GM18498 (cell line): ENCODE data around the gene DAB1.

Experiments used
- ATAC-seq: cut with Tn5 transposase; IDR thresholded peaks from one replicate; pipeline ENCODE4 v1.9.1; 2021; ENCODE audit warnings: mild to moderate bottlenecking, moderate library complexity; ENCODE audit not compliant: unreplicated experiment

The DAB1 gene

GRCh38 chr1:57423656-57424211 lies at the start of gene DAB1:
DAB1 (minus strand) TSS chr1:57424060; CDS start chr1:57291030, 133,030 bp downstream.
- ATAC-seq = no peak

GRCh38 chr1:57473448-57473847 lies 49.6 kb upstream of the DAB1 start:
- no peak for ATAC-seq

DNA sequence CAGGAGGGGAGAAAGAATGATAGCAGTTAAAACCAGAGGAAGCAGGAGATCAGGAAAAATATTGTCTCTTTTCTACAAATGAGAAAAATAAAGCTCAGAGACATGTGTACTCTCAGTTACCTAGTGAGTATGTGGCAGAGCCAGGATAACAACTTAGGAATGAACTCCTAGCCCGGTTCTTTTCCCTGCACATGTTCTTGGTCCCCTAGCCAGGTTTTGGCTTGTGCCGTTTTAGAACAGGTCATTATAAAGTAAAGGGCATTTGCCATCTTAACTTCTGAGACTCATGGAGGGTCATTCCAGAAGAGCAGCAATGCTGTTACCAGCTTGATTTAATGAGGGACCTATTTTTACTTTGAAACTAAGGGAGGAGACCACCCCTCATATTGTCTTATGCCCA lies 48.1 kb upstream of the DAB1 start:
- ATAC-seq = no peak

- no peak for ATAC-seq
Measured at GRCh38 chr1:57470036-57470435, 46.2 kb upstream of the DAB1 start.

DNA sequence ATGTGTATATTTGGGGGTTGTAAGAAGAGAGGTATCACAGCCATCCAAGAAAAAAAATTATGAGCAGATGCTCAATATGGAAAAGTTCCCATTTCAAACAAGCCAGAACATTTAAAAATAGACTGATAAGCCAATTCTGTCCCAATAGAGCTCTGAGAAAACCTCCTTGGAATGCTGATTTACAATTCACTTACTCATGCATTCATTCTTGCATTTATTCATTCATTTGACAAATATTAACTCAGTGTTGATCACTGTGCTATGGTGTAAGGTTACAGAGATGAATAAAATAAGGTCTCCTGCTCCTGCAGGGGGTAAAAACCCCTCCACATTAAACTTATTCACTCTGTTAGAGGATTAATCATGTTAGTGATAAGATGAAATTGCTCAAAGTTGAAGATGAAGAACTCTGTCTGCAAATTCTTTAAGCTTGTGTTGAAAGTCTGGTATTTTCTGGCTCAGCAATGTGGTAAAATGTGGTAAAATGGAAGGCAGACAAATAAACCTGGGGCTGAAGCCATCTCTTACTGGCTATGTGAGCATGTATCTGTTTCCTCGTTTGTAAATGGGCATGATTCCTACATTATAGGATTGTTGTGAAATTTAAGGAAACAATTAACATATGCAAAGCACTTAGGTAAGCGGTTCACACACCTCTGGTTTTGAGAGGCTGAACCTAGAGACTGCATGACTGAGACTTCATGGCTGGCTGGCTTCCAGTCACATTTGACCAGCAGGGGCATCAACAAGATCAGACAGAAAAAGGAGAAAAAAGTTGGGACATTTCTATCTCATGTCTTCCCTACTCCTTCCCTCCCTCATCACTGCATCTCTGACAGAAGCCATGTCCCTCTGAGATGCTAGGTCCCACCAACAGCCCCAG lies 45.0 kb upstream of the DAB1 start:
- no peak for ATAC-seq

- ATAC-seq = no peak
Measured at GRCh38 chr1:57467830-57468229, 44.0 kb upstream of the DAB1 start.

DNA sequence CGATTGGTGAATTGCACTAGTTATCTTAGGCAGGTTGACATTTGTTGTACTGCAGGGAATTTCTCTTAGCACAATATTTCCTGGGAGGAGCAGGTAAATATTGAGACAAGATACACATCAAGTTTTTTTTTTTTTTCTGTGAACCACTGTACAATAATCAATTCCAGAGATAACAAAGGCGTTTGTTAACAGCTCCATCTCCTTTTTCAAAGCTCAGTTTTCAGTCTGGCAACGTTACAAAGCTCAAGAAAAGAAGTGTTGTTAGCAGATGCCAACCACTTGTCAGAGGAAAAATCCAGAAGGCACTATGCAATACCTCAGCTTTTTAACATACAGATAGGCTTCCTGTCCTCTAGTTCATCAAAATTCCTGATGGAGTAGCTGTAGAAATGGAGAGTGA lies 40.9 kb upstream of the DAB1 start:
- ATAC-seq = no peak

GRCh38 chr1:57463343-57463742 lies 39.5 kb upstream of the DAB1 start:
- ATAC-seq = no peak

GRCh38 chr1:57461405-57461804 lies 37.5 kb upstream of the DAB1 start:
- ATAC-seq = no peak

DNA sequence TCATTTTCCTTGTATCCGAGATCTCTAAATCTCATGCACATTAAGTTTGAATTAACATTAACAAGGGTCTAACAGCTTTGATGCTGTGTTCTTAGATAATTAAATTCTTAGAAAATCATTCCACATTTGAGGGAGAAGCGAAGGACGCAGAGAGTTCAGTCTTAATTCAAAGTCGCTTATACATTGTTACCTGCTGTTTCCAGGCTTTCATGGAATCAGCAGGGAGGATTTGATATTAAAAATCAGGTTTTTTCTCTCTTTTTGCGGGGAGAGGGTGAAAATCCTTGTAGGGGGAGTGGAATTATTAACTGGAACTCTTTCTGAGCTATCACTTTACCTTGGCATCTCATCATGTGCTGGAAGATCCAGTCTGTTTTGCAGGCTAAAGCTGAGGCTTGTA lies 27.7 kb upstream of the DAB1 start:
- ATAC-seq = no peak

DNA sequence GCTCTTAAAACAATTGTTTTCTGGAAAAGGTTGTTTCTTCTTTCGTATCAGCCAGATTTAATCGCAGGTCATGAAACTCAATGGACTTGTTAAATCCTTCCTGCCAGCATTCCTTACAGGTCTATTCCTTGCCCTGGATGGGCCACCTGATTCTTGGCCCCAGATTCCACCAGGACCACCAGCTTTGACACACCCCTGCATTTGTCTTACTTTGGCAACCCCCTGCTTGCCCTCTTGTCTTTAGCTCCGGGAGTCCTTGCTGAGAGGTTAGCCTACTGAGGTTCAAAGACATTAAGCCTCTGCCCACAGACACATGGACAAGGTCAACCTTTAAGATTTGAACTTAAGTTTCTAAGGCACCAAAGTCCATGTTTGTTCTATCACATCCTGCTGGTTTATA lies 27.1 kb upstream of the DAB1 start:
- no peak for ATAC-seq

GRCh38 chr1:57447551-57447950 lies 23.7 kb upstream of the DAB1 start:
- no peak for ATAC-seq

GRCh38 chr1:57443004-57443403 lies 19.1 kb upstream of the DAB1 start:
- no peak for ATAC-seq

DNA sequence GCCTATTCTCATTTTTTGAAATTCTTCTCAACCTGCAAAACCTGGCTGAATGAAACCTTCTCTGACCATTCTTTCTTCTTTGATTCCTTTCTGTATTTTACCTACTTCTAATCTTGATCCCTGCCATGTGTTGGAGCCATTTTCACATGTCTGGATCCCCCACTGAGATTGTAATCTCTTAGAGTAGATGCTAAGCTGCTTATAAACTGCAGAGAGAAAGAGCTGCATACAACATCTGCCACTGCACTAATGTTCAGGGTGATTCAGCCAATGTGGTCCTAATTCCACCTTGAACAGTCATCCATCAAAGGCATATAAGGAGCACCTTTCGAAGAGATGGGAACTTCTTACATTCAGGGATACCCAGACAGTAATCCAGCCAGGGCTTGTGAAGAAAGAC lies 16.2 kb upstream of the DAB1 start:
- ATAC-seq = no peak

GRCh38 chr1:57431400-57431799 lies 7.5 kb upstream of the DAB1 start:
- ATAC-seq = no peak

DNA sequence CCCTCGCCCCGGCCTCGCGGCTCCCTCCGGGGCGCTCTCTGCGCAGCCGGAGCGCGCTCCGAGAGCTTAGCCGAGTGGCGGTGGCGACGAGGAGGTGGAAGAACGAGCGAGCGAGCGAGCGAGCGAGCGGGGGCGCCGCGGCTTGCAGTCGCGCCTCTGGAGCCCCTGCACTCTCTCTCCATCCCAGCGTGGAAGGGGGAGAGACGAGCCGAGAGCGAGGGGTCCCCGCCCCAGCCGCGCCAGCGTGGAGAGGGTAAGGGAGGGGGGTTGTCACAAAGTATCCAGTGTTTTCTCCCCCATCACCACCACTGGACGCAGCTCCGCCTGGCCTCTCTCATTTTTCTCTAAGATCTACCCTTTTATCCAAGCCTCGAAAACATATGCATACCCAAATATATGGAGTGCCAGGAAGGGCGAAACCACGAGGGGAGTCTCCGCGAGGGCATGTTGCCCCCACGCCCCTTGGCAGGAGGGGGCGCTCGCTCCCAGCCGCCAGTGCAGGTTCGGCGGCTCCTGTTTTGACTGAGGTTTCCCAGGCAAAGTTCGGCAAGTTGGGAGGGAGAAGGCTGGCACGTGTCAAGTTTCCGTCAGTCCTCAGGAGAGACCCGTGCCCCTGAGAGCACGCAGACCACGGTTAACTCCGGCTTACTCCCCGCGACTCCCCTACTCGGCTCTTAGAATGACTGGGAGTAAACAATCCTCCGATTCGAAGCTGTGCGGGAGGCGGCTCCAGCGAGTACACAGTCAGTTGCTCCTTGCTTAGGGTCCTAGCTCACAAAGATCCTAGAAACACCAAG lies 569 bp upstream of the DAB1 start:
- no peak for ATAC-seq

DNA sequence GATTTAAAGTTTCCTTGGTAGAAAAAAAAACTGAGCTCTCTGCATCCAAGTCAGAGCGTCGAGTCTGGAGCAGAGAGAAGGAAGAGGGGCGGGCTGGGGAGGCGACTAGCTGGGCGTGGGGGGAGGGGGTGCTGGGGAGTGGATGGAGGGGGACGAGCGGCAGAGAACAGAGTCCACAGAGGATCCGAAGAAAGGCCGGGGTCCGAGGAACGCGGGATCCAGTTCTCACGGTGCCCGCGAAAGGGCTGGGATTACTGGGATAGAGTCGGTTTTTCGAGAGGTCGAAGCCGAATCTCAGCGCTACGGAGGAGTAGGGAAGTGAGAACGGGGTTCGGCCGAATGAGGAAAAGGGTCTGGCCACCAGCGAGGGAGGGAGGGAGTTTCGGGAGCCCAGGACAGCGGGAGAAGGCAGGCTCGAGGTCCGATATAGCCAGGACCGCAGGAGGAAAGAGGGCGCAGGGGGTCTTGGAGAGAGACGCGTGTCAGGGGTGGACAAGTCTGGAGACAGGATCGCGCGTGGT lies 665 bp downstream of the DAB1 start:
- ATAC-seq = no peak

DNA sequence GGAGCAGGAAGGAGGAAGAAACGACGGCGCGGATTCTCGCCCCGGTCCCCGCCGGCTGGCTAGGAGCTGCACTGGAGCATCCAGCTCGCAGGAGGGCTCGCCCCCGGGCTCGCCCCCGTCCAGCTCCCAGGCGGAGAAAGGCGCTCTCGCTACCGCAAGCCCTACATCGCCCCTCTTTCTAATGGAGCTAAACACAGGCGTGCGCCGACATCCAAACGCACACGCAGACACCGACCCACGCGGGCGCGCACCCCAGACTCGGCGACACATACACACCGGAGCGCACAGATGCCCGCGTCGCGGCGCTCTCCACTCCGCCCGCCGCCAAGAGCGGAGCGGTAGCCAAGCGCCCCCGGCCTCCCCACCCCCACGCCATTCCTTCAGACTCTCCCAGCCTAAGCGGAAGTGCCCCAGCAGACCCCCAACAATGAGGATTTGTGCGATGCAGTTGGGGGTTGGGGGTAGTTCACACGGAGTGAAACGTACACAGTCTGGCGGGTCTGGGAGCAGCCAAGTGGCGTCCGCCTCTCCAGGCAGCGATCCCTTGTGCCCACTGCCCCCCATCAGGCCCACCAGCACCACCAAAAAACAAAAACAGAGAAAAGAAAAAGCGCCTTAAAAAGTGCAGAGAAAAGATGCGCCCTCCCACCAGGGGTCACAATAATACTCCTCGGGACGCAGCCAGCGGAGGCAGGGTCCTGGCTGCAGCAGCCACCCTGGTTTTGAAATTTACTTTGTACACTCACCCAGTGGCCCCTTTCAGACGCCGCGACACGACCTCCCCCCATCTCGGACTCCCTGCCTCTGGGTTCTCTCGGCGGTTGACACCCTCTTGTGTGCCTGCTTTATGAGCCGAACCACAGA lies 1.4 kb downstream of the DAB1 start:
- no peak for ATAC-seq

- ATAC-seq = no peak
Measured at GRCh38 chr1:57421806-57422205, 2.1 kb downstream of the DAB1 start.

DNA sequence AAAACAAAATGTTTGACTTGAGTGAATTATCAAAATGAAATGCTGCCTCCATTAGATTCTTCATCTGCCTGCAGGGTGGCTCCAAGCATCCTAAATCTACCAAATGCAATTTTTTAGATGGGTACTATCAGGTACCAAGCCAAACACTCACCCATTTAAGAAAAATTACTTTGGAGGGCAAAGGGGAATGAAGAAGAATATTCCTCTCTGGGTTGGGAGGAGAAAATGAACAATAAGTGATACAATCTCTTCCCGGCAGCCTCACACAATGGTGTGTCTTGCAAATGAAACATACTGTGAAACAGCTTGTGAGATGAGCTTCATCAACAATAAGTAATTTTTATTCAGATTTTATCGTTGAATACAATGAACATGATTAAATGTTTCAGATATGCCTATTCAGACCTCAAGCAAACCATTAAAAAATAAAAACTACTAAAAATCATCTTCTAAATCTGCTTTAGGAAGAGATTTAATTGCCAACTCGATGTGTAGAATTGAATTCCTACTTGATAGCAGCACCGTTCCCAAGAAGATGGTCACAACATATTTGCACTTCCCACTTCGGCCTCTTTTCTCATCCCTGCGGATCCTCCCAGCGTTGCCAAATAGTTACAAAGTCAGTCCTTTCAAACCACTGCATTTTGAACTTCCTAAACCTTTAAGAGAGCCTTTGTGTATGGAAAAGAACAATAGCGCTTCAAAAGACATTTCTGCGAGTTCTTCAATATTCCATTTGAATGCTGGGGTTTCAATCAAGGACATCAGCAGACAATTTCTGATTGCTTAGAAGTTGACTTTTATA lies 2.7 kb downstream of the DAB1 start:
- no peak for ATAC-seq
